DMS53 (cell line): ENCODE measurements around the gene FRK.
"Not testable (repeated sequence)": the region's sequence is repeated elsewhere in the genome, so short reads cannot be mapped to it uniquely, and the experiment has no call there.

Source experiments
- DNase-seq: peaks from one replicate; lab custom pipeline; 2025; lab: John Stamatoyannopoulos, UW

Gene FRK

DNA sequence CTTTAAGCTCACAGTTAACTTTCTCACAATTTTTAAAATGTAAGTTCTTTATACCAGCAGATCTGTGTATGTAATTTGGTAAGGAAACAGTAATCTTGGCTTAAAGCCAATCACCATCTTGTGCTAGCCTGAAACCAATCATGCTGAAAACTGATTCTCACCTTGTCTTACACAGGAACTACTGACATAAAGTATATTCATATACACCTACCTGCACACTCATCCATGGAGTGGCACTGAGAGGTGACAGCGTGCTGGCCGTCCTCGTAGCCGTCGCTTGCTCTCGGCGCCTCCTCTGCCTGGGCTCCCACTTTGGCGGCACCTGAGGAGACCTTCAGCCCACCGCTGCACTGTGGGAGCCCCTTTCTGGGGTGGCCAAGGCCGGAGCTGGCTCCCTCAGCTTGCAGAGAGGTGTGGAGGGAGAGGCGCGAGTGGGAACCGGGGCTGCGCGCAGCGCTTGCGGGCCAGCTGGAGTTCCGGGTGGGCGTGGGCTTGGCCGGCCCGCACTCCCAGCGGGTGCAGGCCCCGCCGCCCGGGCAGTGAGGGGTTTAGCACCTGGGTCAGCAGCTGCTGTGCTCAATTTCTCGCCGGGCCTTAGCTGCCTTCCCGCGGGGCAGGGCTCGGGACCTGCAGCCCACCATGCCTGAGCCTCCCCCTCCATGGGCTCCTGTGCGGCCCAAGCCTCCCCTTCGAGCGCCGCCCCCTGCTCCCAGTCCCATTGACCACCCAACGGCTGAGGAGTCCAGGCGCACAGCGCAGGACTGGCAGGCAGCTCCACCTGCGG, 171.8 kb downstream of the FRK start:
- not testable (repeated sequence) for DNase-seq

DNA sequence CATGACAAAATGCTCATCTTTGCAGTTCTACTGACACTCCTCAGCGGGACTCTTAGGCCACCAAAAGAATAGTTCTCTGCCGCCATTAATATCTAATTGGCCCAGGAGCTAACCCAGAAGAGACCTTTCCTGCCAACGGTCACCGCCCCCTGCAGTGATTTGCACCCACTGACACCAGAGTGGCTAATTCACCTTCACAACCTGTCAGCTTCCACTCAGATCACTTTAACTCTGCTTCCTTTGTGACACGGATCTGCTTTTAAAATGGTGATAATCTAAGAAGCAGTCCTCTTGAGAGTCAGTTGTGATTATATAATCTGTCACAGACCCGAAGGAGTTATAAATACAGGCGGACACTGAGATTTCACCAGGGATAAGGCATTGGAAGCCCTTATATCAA, 172.8 kb downstream of the FRK start:
- no peak for DNase-seq

DNA sequence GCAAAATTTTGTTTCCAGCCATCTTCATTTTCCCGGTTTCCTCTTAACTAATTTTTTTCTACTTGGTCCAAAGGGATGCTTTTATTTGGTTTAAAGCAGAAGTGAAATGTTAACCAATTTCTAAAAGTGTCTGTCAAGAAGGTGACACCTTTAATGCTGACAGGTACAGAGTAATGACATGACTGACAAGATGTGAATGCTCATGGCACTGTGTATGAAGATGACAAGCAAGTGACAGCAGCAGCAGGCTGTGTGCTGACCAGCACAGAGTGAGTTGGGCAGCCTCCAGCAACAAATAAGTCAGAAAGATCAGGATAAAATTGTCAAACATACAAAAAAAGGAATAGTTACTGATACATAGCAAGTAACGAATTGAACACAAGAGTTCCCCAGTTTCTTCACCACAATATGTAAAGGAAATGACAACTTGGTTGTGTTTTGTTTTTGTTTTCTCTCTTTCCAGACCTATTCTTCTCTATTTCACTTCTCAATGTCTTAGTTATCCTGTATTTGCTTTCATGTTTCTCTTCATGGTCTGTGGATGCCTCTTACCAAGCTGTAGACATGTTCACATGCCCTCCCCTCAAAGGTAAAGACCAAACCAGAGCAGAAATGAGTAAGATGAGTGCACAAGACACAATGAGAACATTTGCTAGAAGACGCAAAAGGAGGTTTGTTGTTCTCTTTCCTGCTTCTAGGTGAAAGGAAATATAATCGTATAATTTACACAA, 174.9 kb downstream of the FRK start:
- DNase-seq = no peak

DNA sequence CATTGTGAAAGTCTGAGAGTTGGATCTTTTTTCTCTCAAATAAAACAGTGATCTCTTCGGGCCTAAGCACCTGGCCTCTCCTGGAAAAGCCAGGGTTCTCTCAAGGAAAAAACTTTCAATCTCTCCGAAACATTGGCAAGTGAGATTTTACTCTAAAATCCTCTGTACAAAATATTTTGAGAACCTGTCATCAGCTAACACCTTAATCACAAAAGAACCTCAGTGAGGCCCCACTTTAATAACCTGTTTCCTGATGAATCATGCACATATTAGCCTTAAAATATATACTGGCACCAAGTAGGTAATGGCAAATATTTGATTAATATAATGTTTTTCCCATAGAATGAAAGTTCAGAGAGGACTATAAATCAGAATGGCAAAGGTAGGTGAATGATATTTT, 177.9 kb downstream of the FRK start:
- DNase-seq = peak; percentile 6

DNA sequence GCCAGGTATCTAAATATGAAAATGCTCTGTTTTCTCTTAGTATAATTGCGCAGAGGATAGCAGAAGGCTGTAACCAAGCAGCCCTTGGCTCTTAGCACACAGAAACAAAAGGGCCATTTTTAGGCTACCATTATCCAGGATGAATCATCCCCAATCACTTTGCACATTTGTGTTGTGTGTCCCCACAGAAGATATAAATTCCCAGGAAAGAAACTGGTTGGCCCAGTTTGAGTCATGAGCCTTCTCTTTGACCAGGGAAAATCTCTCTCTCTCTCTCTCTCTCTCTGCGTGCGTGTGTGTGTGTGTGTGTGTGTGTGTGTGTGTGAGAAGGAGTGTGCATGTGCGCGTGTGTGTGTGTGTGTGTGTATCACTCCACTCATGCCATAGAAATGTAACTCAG, 178.5 kb downstream of the FRK start:
- DNase-seq = peak; percentile 65
